ENCODE data around the gene GLRA1.

Gene GLRA1

DNA sequence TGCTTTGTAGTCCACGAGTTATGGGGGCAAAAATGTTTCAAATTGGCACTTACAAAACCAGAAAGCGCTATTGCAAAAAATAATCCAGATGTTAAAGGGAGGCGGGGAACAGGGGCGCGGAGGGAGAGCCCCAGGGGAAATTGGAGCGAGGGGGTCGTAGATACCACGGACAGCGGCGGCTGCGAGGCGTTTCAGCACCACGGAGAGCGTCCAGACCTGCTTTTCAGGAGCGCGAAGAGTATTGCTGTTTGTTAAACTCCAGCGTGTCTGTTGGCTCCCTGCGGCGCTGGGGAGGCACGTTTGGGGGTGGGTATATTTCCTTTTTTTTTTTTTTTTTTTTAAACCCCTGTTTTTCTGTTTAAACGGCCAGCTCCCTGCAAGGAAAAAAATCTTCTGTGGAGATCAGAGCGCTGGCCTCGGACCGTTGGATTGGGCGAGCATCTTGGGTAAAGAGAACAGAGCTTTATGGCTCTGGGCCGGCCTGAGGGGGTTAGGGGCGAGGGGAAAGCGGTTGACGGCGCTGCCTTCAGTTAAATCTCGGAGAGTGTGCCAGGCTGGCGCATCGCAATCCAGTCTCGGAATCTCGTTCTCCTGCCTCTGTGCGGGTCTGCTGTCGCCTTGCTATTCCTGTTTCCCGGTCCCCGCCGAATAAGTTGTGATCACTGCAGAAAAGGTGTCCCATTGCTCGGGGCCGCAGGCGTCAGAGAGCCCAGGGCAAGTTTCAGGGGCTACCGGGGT is at the start of gene GLRA1:
Gene GLRA1 (minus strand): TSS at position 288 of the 738 bp plus-strand sequence. CDS start 302 bp downstream, outside the sequence.
- DNase-seq: peak; percentile 36

DNA sequence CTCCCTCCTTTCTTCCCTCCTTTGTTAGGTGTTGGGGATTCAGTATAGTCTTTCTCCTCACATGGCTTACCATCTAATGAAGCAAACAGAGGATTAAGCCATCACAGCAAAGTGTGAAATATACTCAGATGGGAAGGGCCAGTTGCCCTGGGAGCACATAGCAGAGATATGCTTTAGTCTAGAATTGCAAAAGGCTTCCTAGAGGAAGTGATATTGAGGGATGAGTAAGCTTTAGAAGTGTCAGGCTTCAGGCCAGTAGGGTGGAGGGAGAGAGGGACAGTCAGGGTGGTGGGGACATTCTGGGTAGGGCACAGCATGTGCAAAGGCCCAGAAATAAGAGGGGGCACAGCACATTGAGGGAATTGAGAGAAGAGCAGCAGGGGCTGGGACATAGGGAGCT is 46.2 kb upstream of the GLRA1 start:
- DNase-seq: no peak

DNA sequence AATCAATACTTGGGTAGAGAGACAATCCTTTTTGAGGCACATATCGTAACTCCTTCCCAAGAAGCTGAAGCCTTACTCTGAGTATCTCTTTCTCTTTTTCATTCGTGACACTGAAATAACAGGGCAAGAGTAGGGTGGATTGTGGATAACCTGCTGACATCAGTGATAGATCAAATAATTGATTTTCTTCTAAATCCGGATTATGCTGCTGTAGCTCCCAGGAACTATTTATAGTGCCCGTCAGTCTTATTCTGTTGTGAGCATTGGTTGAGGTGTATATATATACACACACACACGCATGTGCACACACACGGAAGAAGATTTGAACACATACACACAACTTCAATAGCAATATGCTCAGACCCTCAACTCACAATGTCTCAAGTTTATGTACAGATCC is 43.2 kb upstream of the GLRA1 start:
- DNase-seq: no peak

DNA sequence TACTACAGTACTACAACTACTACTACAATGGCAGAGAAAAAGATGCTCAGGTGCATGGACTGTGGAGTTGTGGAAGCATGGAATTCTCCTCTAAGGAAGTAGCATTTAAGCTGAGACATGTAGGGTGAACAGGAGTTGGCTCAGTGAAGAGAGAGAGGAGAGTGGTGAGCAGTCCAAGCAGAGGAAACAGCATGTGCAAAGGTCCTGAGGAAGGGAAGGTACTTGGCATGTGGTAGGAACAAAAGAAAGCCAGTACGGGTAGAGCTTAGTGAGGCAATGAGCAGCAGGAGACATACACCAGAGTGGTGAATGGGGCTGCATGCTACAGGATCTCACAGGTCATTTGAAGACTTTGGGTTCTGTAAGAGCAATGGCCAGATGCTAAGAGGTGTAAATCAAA is 41.4 kb upstream of the GLRA1 start:
- no peak for DNase-seq

DNA sequence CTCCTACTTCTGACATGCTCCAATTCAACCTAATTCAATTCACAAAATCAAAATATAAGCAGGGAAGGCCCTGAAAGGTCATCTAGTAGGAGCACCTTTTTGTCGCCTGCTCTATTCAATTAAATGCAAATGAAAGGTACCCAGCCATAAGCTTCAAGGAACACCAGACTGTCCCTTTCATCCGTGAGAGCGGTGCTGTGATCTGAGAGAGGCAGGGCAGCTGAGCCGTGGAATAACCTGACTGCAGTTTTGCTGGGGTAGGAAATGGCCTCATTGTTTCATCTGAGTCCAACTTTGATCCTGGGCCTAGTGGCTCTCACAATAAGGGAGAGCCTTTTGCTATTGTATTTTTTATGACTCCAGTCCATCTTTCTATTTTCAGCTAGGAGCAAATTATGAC is 39.8 kb upstream of the GLRA1 start:
- no peak for DNase-seq

DNA sequence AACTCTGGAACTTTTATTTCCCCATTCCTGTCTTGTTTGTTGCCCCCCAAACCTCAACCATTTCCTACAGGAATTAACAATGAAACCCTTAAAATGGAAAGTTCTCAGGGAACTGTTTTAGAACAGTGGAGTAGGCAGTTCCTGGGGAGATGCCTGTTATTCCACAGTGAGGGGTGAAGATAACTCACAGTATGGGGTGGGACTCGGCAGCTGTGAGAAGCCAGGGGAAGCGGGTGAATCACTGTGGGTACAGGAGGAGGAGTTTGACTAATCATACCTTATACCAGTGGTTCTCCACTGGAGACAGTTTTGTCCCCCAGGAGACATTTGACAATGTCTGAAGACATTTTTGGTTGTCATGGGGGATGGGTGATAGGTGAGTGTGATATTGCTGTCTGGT is 36.9 kb upstream of the GLRA1 start:
- no peak for DNase-seq

DNA sequence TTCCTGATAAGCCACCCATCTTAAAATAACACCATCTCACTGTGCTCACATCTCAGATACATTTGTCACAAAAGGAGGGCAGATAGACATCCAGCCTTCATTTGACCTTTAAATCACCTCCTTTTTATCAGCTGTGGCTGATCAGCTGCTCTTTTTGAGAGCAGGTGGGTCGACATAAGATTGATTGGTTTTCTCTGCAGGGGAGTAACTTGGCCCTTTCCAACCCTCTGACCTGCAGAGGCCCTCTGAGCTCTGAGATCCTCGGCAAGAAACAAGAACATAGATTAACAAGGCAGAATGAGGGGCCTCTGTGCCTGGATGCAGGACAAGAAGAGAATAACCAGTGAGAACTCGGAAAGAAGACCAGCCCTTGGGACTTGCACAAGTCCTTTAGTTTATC is 33.5 kb upstream of the GLRA1 start:
- no peak for DNase-seq

DNA sequence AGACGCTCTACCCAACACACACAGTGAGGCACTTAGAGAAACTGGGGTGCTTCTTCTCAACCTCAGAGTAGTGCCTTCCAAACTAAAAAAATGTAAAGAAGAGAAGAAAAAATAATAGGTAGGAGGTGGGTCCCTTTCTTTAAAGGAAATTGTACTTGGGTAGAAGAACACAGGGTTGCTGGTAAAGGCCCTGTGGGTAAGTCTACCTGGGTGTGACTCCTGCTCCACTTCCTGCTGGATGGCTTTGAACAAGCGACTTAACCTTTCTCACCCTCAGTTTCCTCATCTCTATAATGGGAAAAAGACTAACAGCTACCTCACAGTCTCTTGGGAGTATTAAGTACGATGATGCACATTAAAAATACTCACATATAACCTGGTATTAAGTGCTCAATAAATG is 32.1 kb upstream of the GLRA1 start:
- no peak for DNase-seq

DNA sequence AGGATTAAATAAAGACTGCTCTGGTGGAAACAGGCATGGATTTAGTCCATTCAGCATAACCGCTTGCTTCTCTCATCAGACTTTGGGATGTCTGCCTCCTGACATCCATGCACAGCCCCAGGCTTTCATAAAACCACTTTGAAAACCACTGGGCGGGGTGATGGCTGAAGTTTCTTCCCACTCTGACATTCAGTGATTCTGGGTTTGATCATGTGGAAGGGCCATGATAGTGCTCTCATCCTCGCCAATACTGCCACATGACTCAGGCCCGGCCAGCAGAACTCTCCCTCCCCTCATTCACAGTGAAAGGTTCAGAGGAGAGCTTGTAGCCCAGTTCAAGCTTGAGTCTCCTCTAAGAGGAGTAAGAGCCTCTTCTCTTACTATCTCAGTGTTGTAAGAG is 29.6 kb upstream of the GLRA1 start:
- DNase-seq: no peak

DNA sequence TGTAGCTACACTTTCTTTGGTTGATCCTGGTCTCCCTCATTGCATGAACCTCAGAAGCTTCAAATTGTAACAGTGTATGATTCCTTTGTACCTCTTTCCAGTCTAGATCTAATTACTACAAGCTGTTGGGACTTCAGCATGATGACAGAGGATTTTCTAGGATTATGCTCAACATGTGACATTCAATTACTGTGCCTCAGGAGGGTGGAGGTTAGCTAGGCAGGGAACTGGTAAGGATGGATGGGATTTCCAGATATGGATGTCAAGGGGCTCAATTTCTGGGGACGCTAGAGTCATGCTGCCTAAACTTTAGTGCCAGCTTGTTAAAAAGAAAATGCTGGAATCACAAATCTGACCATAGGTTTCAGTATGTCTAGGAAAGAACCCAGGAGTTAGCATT is 29.2 kb upstream of the GLRA1 start:
- DNase-seq: no peak

DNA sequence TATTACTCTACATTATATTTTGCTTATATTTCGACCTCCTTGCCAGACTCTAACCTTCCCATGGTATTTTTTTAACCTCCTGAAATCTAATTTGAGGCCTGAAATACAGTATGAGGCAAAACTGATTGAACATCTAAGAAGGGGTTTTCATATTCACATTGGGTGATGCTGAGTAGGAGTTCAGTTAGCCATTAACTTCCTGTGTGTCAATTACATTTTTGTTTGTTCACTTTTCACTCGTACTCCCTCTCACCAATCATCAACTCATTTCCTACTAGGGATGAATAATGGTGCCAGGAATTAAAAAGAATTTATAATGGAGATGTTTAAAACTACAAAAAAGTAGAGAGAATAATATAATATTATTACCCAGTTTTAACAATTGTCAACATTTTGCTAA is 27.6 kb upstream of the GLRA1 start:
- no peak for DNase-seq

DNA sequence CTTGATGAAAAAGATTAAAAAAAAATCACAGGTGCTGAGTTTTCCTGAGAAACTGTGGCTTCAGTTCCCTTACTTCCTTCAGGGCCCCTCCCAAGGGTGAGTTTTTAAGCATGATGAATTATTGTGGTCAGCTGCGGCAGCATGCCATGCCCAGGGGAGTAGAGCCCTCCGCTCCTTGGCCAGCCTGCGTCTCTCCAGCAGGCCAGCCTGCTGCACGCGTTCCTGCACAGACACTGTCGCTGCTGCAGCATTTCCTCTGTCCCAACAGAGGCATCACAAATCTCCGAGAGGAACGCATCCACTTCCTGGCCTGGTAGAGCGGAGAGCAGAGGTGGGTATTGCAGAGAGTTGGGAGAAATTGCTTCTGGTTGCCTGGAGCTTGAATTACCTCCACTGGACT is 26.1 kb upstream of the GLRA1 start:
- no peak for DNase-seq

DNA sequence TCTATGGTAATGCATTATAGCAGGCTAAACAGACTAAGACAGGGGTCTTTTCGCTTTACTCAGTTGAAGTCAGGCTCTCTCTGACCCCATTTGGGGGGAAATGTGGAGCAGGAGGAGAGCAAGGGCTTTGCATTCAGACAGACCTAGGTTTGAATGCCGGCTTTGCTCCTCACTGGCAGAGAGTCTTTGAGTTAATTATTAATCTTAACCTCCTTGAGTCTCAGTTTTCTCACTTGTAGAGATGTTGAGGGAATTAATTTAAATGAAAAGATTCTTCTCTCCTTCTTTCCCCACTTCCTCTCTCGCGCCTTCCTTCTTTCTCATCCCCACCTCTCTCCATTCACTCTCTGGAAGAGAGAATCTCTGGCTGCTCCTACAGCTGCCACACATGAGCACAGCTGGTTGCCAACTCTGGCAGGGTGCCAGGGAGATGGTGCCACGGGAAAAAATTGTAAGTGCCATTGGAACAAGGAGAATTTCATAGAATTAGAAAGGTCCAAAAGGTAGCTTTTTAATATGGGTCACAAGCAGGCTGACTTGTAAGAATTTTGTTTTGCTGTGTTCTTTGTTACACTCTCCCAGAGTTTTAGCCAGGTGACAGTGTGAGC is 25.2 kb upstream of the GLRA1 start:
- DNase-seq: no peak

DNA sequence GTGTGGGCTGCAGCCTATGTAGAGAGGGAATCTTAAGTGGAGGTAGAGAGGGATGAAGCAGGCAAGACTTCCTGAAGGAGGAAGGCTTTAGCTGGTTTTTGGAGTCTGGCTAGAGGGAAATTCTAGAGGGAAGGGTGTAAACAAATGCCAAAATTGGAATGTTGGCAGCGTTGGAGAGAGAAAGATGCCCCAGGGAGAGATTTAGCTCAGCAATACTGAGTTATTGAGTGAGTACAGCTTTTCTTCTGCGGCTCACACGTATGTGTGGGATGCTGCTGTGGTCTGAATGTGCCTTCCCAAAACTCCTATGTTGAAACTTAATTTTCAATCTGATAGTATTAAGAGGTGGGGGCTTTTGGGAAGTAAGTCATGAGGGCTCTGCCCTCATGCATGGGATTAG is 24.5 kb upstream of the GLRA1 start:
- no peak for DNase-seq

DNA sequence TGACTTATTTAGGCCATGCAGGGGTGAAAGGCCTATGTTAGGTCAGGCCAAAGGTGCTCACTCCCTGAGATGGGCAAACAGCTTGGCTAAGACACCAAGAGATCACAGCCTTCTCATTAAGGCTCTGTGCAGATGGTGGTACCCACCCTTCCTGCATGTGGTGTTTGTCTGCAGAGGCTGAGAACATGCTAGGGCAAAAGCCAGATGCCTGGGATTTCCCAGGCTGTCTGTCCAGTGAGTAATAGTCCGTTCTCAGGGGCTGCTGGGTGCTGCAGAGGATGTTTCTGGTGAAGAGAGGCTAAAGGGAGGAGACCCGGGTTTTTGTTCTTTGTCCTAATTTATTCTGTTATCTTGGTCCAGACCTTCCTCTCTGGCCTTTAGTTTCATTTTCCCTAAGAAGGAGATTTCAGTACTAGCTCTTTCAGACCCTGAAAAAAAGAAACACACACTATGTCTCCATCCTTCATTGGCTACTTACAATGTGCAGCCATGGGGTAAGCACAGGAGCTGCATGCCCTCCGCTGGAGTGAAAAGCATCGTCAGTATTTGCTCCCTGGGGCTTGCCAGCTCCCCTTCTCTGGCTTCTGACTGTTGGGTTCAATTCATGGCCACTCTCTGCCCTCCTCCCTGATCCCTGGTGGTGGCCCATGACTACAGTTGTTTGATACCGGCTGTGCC is 23.4 kb upstream of the GLRA1 start:
- no peak for DNase-seq

DNA sequence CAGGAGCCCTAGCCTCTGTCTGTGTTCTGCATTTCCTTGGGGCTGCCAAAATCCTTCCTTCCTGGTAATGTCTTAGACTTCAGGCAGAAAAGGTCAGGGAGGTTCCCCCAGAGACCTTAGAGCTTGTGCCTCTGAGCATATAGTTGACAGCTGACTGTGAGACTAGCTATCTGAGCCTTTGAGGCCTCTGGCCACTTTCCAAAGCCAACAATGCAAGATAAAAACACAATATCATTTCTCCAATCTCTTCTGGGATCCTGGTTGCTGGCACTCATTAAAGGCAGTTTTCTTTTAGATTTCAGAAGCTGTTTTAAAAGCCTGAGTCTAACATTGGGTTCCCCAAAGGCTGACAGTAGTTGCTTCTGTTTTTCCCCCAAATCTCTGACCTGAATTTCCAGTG is 13.2 kb upstream of the GLRA1 start:
- DNase-seq: no peak

DNA sequence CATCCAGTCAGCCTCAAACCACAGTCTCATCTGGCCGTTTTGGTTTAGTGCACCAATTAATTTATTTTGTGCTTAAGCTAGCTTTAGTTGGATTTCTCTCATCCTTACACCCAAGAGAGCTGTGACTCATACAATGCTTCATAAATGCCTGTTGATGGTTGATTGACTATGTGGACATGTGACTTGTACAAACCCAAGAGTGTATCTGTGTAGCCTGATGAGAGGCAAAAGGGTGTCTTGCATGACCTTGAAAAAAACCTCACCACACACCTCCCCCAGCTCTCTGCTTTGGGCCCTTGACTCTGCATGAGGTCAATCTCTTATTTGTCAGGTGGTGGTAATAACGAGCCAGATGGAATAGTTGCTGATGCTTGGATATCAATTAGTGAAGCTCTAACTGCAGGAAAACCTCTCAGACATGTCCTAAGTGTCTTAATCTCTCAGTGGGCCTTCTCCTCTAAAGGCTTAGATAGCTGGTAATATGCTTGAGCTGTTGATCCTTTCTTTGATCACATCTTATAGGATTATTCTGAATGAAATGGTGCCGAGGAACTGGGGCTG is 10.6 kb upstream of the GLRA1 start:
- DNase-seq: no peak

DNA sequence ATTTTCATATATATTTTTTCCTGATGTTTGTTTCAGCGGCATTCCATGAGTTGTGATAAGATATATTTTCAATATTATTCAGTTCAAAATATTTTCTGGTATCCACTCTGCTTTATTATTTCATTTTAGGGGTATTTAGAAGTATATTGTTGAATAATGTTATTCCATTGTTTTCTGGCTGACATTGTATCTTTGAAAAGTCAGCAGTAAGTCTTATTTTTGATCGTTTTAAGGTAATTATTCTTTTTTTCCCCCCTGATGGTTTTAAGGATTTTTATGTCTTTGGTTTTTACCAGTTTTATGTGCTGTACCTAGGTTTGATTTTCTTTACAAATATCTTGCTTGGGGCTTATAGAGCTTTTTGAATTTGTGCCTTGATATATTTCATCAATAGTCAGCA is 6.6 kb upstream of the GLRA1 start:
- no peak for DNase-seq

DNA sequence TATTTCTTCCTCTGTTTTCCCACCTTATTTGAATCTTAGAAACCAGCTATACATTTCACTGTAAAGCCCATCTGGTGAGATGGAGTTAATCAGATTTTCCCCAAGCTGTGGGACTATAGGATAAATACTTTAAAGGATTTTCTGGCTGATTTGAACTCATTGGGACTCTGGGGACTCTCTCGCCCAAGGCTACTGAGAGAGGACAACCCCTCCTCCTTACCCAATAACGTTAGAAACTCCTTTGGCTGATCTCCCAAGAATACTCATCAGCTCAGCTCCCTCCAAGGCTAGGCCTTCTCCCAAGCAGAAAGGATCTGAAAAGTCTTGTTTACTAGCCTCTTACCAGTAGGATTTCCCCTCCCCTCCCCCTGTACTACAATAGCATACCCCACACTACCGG is 1.5 kb upstream of the GLRA1 start:
- no peak for DNase-seq

DNA sequence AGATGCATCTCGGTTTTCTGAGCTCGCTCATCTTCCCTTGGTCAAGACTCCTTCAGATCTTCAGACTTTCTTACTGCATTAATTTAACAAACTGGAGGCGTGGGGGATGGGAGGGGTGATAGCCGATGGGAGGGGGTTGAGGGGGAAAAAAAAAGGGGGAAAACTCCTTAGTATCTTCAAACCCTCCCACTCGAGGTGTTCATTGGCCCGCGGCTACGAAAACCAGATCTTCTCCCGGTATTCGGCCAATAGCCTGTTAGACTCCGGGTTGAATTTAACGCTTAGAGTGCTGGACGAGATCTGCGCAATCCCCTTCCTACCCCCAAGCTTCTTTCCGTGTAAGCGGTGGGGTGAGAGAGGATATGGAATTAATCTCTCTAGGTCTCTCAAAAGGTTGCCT is 689 bp upstream of the GLRA1 start:
- DNase-seq: peak; percentile 73

DNA sequence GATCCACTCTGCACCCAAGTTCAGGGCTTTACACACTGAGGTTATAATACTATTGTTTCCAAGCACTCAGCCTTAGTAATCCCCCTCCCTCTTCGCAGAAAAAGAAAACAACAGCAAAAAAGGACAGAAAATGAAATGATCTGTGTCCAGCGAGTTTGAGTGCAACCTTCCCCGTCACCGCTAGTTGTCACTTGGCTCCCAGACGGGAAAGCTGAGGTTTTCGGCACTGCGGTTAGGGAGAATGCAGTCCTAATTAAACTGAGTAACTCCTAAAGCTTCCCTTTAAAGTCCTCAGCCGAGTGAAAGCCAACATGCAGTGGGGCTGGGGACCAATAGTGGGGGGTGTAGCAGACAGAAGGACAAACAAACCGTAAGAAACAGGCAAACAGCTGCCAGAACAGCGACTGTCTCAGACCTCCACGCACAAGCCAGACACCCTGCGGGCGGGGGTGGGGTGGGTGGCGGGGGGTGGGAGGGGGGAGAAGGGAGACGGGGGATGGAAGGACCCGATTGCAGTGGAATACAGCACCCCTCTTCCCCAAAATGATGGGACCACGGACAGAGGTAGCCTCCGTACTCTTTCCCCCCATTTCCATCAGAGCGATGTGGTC is 680 bp downstream of the GLRA1 start:
- peak; percentile 22 for DNase-seq

DNA sequence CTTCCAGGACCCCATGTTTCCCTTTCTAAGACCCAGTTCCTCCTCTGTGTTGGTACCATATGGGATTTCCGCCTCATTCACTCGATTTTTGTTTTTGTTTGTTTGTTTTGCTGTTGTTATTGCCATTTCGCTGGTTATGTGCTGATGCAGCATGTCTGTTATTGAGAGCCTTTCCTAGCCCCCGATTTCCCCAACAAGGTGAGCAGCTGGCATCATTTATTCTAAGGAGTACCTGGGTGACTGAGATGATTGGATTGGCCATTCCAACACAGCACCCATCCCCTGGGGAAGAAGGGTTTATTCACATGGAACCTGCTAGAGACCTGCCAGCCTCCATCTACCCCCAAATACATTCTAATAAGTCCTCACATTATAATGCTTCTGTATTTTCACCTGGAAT is 2.7 kb downstream of the GLRA1 start:
- no peak for DNase-seq

DNA sequence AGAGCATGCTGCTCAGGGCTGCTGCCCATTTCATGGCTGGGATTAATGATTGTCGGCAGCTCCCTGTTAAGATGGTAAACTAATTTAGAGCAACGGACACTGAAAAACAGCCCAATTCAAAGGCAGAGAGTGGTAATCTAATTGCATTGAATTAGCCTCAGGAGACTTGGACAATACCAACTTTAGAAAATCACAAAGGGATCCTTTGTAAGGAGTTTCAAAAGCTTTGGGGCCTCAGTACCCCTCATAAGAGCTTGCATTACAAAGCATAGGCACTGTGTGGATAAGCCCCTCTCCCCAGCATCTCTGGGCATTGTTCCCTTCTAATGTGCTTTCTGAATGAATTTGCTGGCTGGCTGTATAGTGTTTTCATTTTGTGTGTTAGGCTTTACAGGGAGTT is 6.7 kb downstream of the GLRA1 start:
- DNase-seq: no peak

DNA sequence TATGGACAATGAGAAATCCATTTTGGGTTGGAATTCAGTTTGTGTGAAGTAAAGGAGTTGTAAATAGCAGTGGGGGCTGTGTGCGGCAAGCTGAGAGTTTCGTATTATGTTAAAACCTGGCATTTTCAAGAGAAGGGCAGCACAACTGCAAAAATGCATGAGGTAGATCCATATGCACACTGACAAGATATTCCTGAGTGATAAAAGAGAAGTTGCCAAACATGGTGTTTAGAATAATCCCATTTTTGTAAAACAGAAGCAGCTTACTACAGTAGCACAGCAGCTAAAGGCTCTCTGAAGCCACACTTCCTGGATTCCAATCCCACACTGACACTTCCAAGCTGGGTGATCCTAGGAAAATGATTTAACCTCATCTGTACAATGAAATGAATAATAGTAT is 11.2 kb downstream of the GLRA1 start:
- no peak for DNase-seq

Measured in NCI-H2227 treated with DMSO at 0.1 percent for 48 hours (cell line).